ENCODE data around the gene LOX. TPM values are rescaled to one million over a fixed set of nuclear protein-coding genes. Genes with fewer than 3 reads are reported as not detected.

Gene LOX
- total and polyA plus RNA-seq, 11 donors, result 1.1 to 23.2 (median 3.3) TPM

DNA sequence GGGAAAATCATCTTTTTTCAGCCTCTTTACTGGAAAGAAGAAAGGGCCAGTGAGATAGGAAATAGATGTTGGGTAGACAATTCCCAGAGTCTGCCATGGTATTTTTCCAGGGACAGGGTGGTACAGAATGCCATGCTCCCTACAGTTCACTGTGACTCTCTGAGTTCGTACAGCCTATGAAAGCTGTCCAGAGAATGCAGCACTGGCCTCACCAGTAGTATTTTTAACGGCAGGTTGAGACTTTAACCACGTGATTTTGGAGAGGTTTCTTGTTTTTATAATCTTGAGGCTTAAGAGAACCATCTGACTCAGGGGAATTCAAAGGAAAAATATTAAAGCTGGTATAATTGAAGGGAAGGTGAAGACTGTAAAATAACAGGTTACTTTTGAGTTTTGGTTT lies 41.1 kb upstream of the LOX start:
- no peaks in the 10 kb centered on the region for H3K36me3 ChIP-seq
- no peaks in the 10 kb centered on the region for H3K9me3 ChIP-seq
- TF ChIP-seq POLR2A (IDR thresholded peaks at IDR 0.05), result no peak
- TF ChIP-seq, protein P1, sequence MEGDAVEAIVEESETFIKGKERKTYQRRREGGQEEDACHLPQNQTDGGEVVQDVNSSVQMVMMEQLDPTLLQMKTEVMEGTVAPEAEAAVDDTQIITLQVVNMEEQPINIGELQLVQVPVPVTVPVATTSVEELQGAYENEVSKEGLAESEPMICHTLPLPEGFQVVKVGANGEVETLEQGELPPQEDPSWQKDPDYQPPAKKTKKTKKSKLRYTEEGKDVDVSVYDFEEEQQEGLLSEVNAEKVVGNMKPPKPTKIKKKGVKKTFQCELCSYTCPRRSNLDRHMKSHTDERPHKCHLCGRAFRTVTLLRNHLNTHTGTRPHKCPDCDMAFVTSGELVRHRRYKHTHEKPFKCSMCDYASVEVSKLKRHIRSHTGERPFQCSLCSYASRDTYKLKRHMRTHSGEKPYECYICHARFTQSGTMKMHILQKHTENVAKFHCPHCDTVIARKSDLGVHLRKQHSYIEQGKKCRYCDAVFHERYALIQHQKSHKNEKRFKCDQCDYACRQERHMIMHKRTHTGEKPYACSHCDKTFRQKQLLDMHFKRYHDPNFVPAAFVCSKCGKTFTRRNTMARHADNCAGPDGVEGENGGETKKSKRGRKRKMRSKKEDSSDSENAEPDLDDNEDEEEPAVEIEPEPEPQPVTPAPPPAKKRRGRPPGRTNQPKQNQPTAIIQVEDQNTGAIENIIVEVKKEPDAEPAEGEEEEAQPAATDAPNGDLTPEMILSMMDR (IDR thresholded peaks at IDR 0.05), result no peak
- DNase-seq, result no peak
- no peaks in the 10 kb centered on the region for H3K27me3 ChIP-seq
- no peak overlapping the region for H3K27ac ChIP-seq
- 62 to 74% (median 68%) methylated on average over 3 of the region's 3 CpGs for WGBS, 4 donors
- intact Hi-C loops (cut with DNase I), result no loop called here
- H3K4me1 ChIP-seq, result no peaks in the 10 kb centered on the region
- no peak overlapping the region for H3K4me3 ChIP-seq
- no peak for ATAC-seq

DNA sequence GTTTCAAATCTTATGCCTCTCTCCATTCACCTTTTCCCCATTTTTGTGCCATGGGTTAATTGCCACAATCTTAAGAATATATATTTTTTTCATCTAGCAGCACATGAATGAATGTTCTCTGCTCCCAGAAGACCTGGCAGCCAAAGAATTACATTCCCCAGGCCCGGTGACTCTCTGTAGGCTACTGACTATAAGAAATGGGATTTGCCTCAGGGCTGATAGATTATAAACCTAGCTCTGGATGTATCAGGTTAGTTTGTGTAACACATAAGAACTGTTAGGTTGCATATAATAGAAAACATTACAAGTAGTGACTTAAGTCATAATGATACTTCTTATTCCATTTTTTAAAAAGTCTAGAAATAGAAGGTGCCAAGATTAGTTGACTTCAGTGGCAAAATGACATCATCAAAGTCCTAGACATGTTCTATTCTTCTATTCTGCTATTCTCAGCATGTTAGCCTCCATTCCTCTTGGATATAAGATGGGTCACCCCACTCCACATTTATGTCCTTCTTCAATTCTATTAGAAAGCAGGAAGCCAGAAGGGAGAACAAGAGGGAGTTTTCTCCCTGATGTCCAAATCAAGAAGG lies 40.4 kb upstream of the LOX start:
- no peaks in the 10 kb centered on the region for H3K4me1 ChIP-seq
- H3K27me3 ChIP-seq, result no peaks in the 10 kb centered on the region
- intact Hi-C loops (cut with DNase I), result no loop called here
- no peak overlapping the region for H3K4me3 ChIP-seq
- TF ChIP-seq, protein P1 (IDR thresholded peaks at IDR 0.05), result no peak
- no peak for TF ChIP-seq POLR2A (IDR thresholded peaks at IDR 0.05)
- H3K27ac ChIP-seq, result no peak overlapping the region
- WGBS, 4 donors, result 75 to 97% (median 90%) methylated on average over 1 of the region's 1 CpG
- H3K9me3 ChIP-seq, result no peaks in the 10 kb centered on the region
- ATAC-seq (no peak), DNase-seq (no peak)
- no peaks in the 10 kb centered on the region for H3K36me3 ChIP-seq

DNA sequence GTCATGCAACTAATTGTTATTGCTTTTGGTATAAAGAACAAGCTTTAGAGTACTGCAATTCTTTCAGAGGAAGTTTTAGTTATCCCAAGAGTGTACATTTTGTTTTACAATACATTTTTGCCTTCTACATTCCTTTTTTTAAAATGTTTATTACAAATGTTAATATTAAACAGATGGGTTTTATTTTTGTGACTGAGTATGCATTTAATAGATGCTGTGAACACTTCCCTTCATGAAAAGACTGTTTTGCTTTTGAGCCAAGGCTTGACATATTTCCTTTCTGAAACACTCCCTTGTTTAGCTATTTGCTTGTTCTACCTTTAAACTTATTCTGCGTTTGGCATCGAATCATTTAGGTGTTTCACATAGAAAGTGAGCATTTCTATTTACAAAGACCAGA lies 36.4 kb upstream of the LOX start:
- no peak overlapping the region for H3K4me3 ChIP-seq
- TF ChIP-seq, protein P1 (IDR thresholded peaks at IDR 0.05), result no peak
- no peaks in the 10 kb centered on the region for H3K4me1 ChIP-seq
- no peak for DNase-seq
- no peaks in the 10 kb centered on the region for H3K9me3 ChIP-seq
- ATAC-seq, result no peak
- no peaks in the 10 kb centered on the region for H3K27me3 ChIP-seq
- no peaks in the 10 kb centered on the region for H3K36me3 ChIP-seq
- WGBS, 4 donors, result 86 to 91% (median 89%) methylated on average over 2 of the region's 2 CpGs
- no peak overlapping the region for H3K27ac ChIP-seq
- intact Hi-C loops (cut with DNase I), result no loop called here

DNA sequence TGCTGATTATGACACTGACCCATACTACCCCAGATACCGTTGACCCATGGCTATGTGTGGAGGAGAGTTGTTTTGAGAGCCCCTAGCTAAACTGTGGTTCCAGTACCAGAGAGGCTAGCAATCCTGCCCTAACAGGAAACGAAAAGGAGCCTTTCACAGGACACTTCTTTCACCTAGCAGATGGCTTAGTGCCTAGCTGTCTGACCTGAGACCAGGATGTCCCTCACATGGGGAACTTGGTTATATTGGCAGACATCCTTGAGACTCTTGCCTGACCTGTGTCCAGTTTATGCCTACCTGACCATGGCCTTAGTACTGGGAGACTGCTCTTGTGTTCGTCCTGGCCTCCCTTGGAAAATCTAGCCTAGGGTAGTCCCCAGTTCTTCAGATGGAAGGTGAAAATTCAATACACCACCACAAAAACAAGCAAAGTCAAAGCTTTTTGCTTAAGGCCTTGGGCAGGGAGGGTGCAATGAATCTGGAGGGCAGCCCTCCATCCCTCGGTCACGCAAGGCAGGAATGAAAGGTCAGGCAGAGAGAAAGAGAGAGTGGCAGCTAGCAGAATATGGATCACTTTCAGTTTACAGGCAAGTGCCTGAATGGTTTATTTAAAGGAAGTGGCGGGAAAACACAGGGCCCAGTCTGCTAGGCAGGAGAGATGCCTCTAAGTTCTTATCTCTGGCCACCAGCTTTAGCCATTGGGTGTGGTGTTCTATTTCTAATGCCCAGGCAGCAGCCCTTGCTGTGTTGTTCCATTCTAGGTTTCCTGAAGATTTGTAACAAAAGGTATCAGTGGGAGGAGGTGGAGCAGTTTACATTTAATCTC lies 34.9 kb upstream of the LOX start:
- ATAC-seq, result no peak
- TF ChIP-seq POLR2A (IDR thresholded peaks at IDR 0.05), result no peak
- TF ChIP-seq, protein P1 (IDR thresholded peaks at IDR 0.05), result no peak
- 72 to 90% (median 81%) methylated on average over 6 of the region's 6 CpGs for WGBS, 4 donors

More for the DNA sequence above, 34.9 kb upstream of the LOX start:
- Histone ChIP-seq H3K4me1 (no peaks in the 10 kb centered on the region), H3K4me3 (no peak overlapping the region), H3K27ac (no peak overlapping the region), H3K27me3 (no peaks in the 10 kb centered on the region), H3K36me3 (no peaks in the 10 kb centered on the region), H3K9me3 (no peaks in the 10 kb centered on the region)
- intact Hi-C loops (cut with DNase I), result no loop called here
- DNase-seq, result no peak
